ENCODE results near the gene MMP24.
A peak's percentile ranks its signal among the peaks of the same experiment; 100 is the strongest.
"Not testable (repeated sequence)": the region's sequence is repeated elsewhere in the genome, so short reads cannot be mapped to it uniquely, and the experiment has no call there.

MMP24 gene

GRCh38 chr20:35301426-35301825 lies 74.9 kb downstream of the MMP24 start:
- Mint-ChIP-seq H3K27me3 (no peaks in the 10 kb centered on the region), H3K36me3 (peaks cover 2% of the 10 kb centered on the region), H3K9me3 (no peaks in the 10 kb centered on the region), H3K4me3 (no peak overlapping the region), H3K4me1 (peaks cover 26% of the 10 kb centered on the region), H3K27ac (peak overlapping the region; percentile 2)

DNA sequence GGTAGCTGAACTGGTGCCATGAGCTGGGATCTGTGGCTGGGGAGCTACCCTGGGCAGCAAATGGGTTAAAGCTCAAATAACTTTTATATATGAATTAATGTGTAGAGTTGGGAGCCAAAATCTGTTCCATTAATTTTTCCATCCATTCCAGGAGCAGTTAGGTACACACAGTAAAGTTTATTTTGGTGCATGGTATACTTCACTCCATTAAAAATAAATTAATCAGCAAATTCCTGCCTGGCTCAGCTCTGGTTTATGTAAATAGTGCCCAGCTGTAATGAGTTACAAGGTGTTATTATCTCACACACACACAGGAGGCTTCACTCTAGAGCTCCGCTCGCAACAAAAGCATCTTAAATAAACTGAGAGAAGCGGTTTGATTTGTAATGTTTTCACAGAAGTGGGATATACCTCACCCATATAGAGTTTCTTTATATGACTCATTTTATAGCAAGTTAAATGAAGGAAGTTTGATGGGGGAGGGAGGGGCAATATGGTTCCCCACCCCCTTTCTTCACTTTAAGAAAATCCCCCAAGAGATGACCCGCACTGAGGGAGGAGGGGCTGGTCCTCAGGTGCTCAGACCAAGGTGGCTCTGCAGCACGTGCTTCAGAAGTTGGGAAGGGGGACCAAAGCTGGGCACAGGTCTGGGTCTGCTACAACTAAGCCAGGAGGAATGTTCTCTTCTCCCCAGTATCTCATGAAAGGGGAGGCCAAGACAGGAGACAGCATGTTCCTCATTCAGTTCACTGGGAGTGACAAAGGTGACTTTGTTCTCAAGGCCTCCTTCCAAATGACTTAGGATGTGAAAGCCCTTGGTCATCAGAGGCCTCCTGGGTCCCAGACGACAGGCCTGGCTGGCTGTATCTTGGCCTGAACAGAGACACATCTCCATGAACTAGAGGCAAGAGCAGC lies 76.2 kb downstream of the MMP24 start:
- Mint-ChIP-seq H3K9me3 (no peaks in the 10 kb centered on the region), H3K36me3 (peaks cover 2% of the 10 kb centered on the region), H3K27ac (no peak overlapping the region), H3K4me1 (peaks cover 31% of the 10 kb centered on the region), H3K27me3 (no peaks in the 10 kb centered on the region), H3K4me3 (no peak overlapping the region)

- Mint-ChIP-seq H3K27ac (no peak overlapping the region), H3K27me3 (no peaks in the 10 kb centered on the region), H3K9me3 (no peaks in the 10 kb centered on the region), H3K4me3 (no peak overlapping the region), H3K36me3 (peaks cover 2% of the 10 kb centered on the region), H3K4me1 (peaks cover 31% of the 10 kb centered on the region)
Measured at GRCh38 chr20:35303382-35303734, 76.9 kb downstream of the MMP24 start.

DNA sequence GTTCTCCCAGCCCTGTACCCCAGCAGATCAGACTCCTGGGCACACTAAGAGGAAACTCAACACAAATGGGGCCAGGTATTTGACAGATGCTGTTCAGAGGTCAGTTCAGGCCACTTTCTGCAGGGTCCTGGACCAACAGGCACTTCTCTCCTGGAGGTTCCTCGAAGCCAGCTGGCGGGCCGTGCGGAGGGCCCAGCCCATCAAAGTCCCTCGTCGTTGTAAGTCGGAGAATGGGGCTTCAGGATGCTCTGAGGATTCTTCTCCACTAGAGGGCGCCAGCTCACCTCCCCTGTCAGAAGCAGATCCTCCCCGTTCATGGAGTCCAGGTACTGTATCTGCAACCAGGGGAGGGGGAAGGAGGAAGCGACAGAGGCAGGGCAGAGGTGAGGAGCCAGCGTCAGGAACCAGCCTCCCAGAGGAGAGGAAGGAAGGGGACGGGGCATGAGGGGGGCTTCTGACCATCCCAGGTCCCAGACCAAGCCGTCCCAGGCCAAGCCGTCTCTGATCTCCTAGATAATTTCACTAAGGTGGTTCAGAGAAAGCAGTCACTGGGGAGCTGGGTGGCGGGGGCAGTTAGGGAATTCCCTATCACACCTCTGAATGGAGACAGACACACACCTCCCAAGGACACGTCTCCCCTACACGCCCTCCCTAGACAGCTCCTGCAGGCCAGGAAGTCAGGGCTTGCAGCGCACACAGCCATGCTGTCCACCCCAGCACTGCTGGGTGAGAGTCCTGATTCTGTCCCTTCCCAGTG lies 77.4 kb downstream of the MMP24 start:
- Mint-ChIP-seq H3K27ac (peak overlapping the region; percentile 74), H3K9me3 (no peaks in the 10 kb centered on the region), H3K4me3 (no peak overlapping the region), H3K36me3 (peaks cover 2% of the 10 kb centered on the region), H3K27me3 (no peaks in the 10 kb centered on the region), H3K4me1 (peaks cover 31% of the 10 kb centered on the region)

- Mint-ChIP-seq H3K27me3 (no peaks in the 10 kb centered on the region), H3K4me1 (peaks cover 31% of the 10 kb centered on the region), H3K9me3 (no peaks in the 10 kb centered on the region), H3K4me3 (no peak overlapping the region), H3K27ac (peak overlapping the region; percentile 84), H3K36me3 (peaks cover 2% of the 10 kb centered on the region)
Measured at GRCh38 chr20:35304956-35305355, 78.5 kb downstream of the MMP24 start.

DNA sequence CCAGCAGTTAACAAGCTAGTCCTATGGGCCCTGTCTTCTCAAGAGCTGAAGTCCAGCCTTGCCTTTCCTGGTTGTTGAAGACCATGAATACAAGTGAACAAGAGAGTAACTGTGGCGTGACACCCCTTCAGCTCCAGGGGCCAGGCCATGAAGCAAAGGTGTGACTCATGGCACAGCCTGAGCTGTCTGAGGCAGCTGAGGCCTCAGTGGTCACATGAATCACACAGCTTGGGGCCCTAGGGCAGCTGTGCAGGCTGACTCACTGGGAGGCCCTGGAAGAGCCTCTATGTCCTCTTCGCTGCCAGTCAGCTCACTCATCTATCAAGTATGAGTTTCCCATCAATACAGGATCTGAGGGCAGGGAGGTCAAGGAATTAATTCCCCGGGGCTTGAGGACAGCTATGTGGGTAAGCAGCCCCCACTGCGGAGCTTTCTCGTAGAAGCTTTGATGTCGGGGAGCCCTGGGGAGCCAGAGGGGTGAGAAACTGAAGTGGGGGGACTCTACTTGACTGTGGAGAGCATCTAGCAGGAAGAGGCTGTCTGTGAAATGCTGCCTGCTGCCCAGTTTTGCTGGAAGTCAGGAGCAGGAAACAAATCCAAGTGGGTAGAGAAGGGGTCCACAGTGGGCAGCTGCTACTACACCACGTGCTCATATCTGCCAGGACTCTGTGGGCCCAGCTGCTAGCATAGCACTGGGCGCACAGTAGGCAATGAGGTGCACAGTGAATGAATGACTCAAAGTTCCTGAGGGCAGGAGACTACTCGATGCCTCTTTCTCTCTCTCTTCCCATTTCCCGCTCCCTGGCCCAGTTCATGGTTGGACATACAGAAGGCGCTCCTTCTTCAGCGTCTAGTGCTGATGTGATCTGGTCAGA lies 79.4 kb downstream of the MMP24 start:
- H3K4me3 Mint-ChIP-seq: peak overlapping the region; percentile 71
- peaks cover 3% of the 10 kb centered on the region for H3K36me3 Mint-ChIP-seq
- H3K4me1 Mint-ChIP-seq: peaks cover 31% of the 10 kb centered on the region
- peak overlapping the region; percentile 84 for H3K27ac Mint-ChIP-seq
- no peaks in the 10 kb centered on the region for H3K9me3 Mint-ChIP-seq
- no peaks in the 10 kb centered on the region for H3K27me3 Mint-ChIP-seq

DNA sequence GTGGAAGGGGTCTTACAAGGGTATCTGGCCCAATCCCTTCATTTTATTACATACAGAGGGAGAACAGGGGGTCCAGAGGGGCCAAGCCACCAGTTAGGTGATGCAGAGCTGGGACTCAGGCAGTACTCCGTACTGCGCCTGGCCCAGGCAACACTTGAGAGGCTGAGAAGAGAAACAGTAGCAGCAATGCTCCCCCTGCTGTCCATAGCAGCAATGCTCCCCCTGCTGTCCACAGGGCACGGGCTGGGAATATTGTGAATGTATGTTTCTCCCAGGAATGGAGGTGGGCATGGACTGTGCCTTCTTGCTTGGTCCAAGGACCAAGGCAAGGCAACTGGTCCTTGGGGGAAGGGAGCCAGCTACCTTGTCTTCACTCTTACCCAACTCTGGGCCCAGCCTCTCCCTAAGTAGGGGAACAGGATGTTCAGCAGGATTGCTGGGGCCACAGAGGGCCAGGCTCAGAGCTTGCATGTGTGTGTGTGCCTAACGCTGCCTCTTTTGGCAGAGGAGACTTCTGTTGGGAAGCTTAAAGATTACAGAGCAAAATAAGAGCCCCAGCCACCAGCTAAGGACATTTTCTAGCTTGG lies 80.5 kb downstream of the MMP24 start:
- H3K27me3 Mint-ChIP-seq: no peaks in the 10 kb centered on the region
- peak overlapping the region; percentile 76 for H3K27ac Mint-ChIP-seq
- peaks cover 37% of the 10 kb centered on the region for H3K4me1 Mint-ChIP-seq
- H3K36me3 Mint-ChIP-seq: peaks cover 3% of the 10 kb centered on the region
- H3K9me3 Mint-ChIP-seq: no peaks in the 10 kb centered on the region
- no peak overlapping the region for H3K4me3 Mint-ChIP-seq

DNA sequence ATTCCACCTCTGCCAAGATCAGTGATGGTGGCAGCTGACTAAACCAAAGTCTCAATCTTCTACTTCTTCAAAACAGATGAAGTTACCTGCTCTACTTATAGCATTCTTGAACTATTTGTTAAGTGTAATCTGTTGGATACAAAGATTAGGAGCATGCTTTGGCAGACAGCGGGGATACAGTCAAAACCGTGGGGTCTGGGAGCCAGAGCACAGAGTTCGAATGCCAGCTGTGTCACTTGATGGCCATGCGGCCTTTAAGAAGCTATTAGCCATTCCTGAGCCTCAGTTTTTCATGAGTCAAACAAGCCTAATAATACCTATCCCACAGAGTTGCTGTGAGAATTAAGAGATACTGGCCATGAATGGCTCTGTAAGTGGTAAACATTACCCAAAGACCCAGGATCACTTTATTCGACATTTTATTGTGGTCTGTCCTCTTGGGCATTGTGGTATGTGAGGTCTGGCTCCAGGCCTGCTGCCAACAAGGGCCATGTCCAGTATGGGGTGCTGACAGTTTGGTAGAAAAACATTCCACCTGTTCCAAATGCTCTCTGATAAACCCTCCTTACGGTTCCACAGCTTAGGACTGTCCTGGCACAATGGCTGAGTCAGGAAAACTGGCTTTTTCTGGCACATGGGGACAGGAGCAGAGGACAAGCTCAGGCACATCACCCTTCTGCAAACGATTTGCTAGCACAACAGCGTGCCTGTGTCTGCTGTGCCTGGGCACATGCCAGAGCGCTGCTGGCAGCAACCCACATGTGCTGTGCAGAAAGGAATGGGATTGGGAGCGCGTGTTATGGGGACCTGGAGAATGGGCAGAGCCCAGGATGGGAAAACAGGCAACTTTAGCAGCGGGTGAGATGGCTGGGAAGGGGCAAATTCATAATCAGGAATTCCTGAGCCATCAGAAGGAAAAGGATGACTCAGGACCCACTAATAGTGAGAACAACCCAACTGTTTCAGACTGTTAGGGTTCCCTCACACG lies 81.5 kb downstream of the MMP24 start:
- Mint-ChIP-seq H3K27ac (peak overlapping the region; percentile 76), H3K27me3 (no peaks in the 10 kb centered on the region), H3K4me3 (no peak overlapping the region), H3K36me3 (peaks cover 3% of the 10 kb centered on the region), H3K9me3 (no peaks in the 10 kb centered on the region), H3K4me1 (peaks cover 45% of the 10 kb centered on the region)

DNA sequence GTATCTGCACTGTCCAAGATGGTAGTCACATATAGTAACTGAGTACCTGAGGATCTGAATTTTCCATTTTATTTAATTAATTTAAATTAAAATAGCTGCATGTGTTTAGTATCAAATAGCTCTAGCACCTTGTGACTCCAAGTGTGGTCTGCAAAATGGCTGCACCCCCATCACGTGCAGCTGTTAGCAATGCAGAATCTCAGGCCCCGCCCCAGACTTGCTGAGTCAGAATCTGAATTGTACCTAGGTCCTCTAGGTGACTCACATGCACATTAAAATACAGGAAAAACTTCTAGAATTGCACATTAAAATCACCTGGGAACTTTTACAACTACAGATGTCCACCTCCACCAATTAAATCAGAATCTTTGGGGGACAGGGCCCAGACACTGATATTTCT lies 84.9 kb downstream of the MMP24 start:
- Mint-ChIP-seq H3K4me1 (peaks cover 32% of the 10 kb centered on the region), H3K27ac (no peak overlapping the region), H3K36me3 (peaks cover 2% of the 10 kb centered on the region), H3K9me3 (no peaks in the 10 kb centered on the region), H3K4me3 (no peak overlapping the region), H3K27me3 (no peaks in the 10 kb centered on the region)

GRCh38 chr20:35311822-35312221 lies 85.3 kb downstream of the MMP24 start:
- H3K4me3 Mint-ChIP-seq: no peak overlapping the region
- peak overlapping the region; percentile 63 for H3K27ac Mint-ChIP-seq
- peaks cover 28% of the 10 kb centered on the region for H3K4me1 Mint-ChIP-seq
- no peaks in the 10 kb centered on the region for H3K9me3 Mint-ChIP-seq
- H3K27me3 Mint-ChIP-seq: no peaks in the 10 kb centered on the region
- peaks cover 2% of the 10 kb centered on the region for H3K36me3 Mint-ChIP-seq

DNA sequence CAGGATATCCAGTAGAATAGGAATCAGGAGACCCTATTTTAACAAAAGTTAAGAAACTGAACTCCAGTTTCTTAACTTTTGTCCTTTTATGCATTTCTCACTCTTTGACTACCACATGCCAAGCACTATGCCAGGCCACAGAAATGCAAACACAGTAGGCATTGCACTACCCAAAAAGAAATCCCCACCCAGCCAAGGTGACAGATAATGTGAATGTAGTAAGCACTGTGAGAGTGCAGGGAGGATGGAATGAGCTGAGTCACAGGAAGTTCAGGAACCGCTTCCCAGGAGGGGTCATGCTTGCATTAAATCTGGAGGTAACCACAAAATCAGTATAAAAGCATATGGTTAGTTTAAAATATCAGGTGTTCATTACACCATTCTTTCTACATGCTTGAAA lies 85.8 kb downstream of the MMP24 start:
- peaks cover 2% of the 10 kb centered on the region for H3K36me3 Mint-ChIP-seq
- no peak overlapping the region for H3K4me3 Mint-ChIP-seq
- H3K27ac Mint-ChIP-seq: peak overlapping the region; percentile 63
- H3K27me3 Mint-ChIP-seq: no peaks in the 10 kb centered on the region
- H3K9me3 Mint-ChIP-seq: no peaks in the 10 kb centered on the region
- H3K4me1 Mint-ChIP-seq: peaks cover 27% of the 10 kb centered on the region

DNA sequence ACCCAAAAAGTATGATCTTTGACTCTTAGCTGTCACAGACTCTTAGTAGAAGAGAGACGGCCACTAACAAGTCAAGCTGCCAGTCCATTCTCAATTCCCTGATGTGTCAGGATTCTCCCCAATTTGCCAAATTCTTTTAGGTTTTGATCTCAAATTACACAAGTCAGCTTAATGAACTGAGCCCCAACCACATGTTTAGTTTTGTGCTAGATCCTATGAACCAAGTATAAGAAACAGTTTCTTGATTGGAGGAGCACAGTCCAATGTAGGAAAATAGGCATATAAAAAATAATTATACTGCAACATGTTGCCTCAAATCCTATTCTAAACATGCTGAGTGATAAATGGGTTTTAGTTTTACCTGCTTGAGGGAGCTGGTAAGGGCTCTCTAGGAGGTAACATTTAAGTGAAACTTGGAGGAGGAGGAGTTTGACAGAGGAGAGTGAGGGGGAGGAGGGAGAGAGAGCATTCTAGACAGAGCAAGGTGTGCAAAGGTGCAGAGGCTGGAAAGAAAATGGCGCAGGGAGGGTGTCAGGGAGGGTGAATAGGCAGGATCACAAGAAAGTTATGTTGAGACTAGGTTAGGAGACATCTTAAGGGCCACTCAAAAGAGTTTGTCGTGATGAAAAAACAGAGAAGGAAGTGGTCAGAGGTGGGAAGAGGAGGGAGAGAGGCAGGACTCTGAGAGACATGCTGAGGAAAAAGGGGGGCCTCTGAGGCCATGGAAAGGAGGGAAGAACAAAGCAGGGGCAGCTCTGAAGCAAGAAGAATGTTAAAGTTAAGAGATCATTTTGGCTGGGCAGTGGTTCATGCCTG lies 88.5 kb downstream of the MMP24 start:
- peak overlapping the region; percentile 74 for H3K27ac Mint-ChIP-seq

DNA sequence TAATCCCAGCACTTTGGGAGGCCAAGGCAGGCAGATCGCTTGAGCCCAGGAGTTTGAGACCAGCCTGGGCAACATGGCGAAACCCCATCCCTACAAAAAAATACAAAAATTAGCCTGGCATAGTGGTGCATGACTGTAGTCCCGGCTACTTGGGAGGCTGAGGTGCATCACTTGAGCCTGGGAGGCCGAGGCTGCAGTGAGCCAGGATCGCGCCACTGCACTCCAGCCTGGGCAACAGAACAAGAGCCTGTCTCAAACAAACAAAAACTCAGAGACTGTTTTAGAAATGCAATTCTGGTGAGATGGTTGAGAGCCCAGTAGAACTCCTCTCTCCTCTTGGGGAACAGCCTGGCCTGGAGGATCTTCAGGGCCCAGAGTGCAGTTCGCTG lies 89.1 kb downstream of the MMP24 start:
- H3K9me3 Mint-ChIP-seq, H3K4me3 Mint-ChIP-seq, H3K27ac Mint-ChIP-seq, H3K27me3 Mint-ChIP-seq, H3K36me3 Mint-ChIP-seq: not testable (repeated sequence)
- H3K4me1 Mint-ChIP-seq: peaks cover 39% of the 10 kb centered on the region

More for the DNA sequence above, 88.5 kb downstream of the MMP24 start:
- H3K27me3 Mint-ChIP-seq: no peaks in the 10 kb centered on the region
- no peaks in the 10 kb centered on the region for H3K9me3 Mint-ChIP-seq
- no peak overlapping the region for H3K4me3 Mint-ChIP-seq
- peaks cover under 1% of the 10 kb centered on the region for H3K36me3 Mint-ChIP-seq
- peaks cover 39% of the 10 kb centered on the region for H3K4me1 Mint-ChIP-seq

Measured in activated naive CD4-positive, alpha-beta T cell treated with anti-CD3 and anti-CD28 coated beads, Interleukin-2, amount 50 U/mL, for 24 hours (primary cell).